Hematopoietic multipotent progenitor cell treated with erythropoietin and hydrocortisone succinate and interleukin-3 and kit ligand, for 4 days (in vitro differentiated cells): ENCODE data around the gene RNF25.
A peak's percentile ranks its signal among the peaks of the same experiment; 100 is the strongest.

Source experiments
- DNase-seq: peaks from one replicate; pipeline ENCODE4 v3.0.0-alpha.2; 2015

RNF25 gene

GRCh38 chr2:218679119-218679518, 7.3 kb upstream of the RNF25 start:
- no peak for DNase-seq

GRCh38 chr2:218671097-218671653, 627 bp downstream of the RNF25 start:
- peak; percentile 33 for DNase-seq

GRCh38 chr2:218664653-218665052, 7.1 kb downstream of the RNF25 start:
- DNase-seq: no peak

GRCh38 chr2:218663901-218664300, 7.9 kb downstream of the RNF25 start:
- no peak for DNase-seq

- no peak for DNase-seq
Measured at GRCh38 chr2:218662827-218663226, 9.0 kb downstream of the RNF25 start.

- no peak for DNase-seq
Measured at GRCh38 chr2:218662377-218662776, 9.4 kb downstream of the RNF25 start.

GRCh38 chr2:218659988-218660358, 11.8 kb downstream of the RNF25 start:
- DNase-seq: no peak

- peak; percentile 99 for DNase-seq
Measured at GRCh38 chr2:218659258-218659987, 12.4 kb downstream of the RNF25 start, which contains the start of the genes BCS1L and ZNF142. Gene BCS1L (plus strand): TSS chr2:218659683. CDS start chr2:218660988, 1,305 bp downstream. Gene ZNF142 (minus strand): TSS chr2:218659623. CDS start chr2:218656429, 3,194 bp downstream.

GRCh38 chr2:218658671-218659257, 13.0 kb downstream of the RNF25 start:
- DNase-seq: peak; percentile 84

GRCh38 chr2:218655751-218656150, 16.1 kb downstream of the RNF25 start:
- DNase-seq: no peak

GRCh38 chr2:218648787-218649100, 23.1 kb downstream of the RNF25 start:
- DNase-seq: no peak

GRCh38 chr2:218648088-218648786, 23.6 kb downstream of the RNF25 start:
- DNase-seq: peak; percentile 83

- DNase-seq: no peak
Measured at GRCh38 chr2:218645126-218645525, 26.7 kb downstream of the RNF25 start.

- no peak for DNase-seq
Measured at GRCh38 chr2:218644721-218645120, 27.1 kb downstream of the RNF25 start.

- no peak for DNase-seq
Measured at GRCh38 chr2:218643751-218644310, 28.0 kb downstream of the RNF25 start.

- DNase-seq: no peak
Measured at GRCh38 chr2:218642786-218643185, 29.0 kb downstream of the RNF25 start.

- no peak for DNase-seq
Measured at GRCh38 chr2:218642121-218642656, 29.6 kb downstream of the RNF25 start.

- no peak for DNase-seq
Measured at GRCh38 chr2:218638372-218638771, 33.4 kb downstream of the RNF25 start.

GRCh38 chr2:218635719-218636118, 36.1 kb downstream of the RNF25 start:
- no peak for DNase-seq

GRCh38 chr2:218631837-218632236, 40.0 kb downstream of the RNF25 start:
- DNase-seq: no peak

GRCh38 chr2:218627939-218628338, 43.9 kb downstream of the RNF25 start:
- DNase-seq: no peak

GRCh38 chr2:218626369-218626768, 45.4 kb downstream of the RNF25 start:
- DNase-seq: no peak

- DNase-seq: no peak
Measured at GRCh38 chr2:218623366-218623705, 48.5 kb downstream of the RNF25 start.
